GM12878 (cell line): ENCODE measurements around the gene ANTXR1. TPM values are rescaled to one million over a fixed set of nuclear protein-coding genes. Genes with fewer than 3 reads are reported as not detected.

Source experiments
- ATAC-seq: fragments of 200-7000 bp; cut with Tn5 transposase; 3 replicates; pipeline ENCODE4 v1.9.1; 2020; ENCODE audit warnings: mild to moderate bottlenecking, moderate library complexity
- BruUV-seq: library from RNA; stranded (reverse); fragments of 400-500 nt; replicated peaks from 2 replicates; lab custom pipeline; 2021; lab: Mats Ljungman, UMichigan
- CTCF ChIA-PET: fragments of 300-600 bp; sonication (Branson Sonifier 250); formaldehyde crosslinking; extraction: SDS; loops from one replicate; lab custom pipeline; 2021; ENCODE audit warnings: inconsistent platforms; lab: Yijun Ruan, JAX
- POLR2A ChIA-PET: fragments of 350-600 bp; formaldehyde crosslinking; extraction: SDS; loops from one replicate; lab custom pipeline; 2021; ENCODE audit warnings: inconsistent platforms; lab: Charles Lee
- RAD21 ChIA-PET: fragments of 300-600 bp; sonication (Branson Sonifier 250); formaldehyde crosslinking; loops from one replicate; lab custom pipeline; 2023; ENCODE audit warnings: antibody characterized with exemption; ENCODE audit not compliant: unreplicated experiment; lab: Charles Lee
- SMC1A ChIA-PET: fragments of 300-600 bp; sonication (Branson Sonifier 250); formaldehyde crosslinking; loops from one replicate; lab custom pipeline; 2023; ENCODE audit not compliant: unreplicated experiment, uncharacterized antibody; lab: Charles Lee
- DNase-seq: peaks from one replicate; pipeline ENCODE4 v3.0.0-alpha.2; 2011; ENCODE audit warnings: low read depth, low spot score
- FAIRE-seq: peaks from 3 replicates; lab custom pipeline; 2011; peaks lifted over from hg19 to GRCh38; lab: Jason Lieb, UNC
- H2AFZ ChIP-seq: 2 replicates; pipeline ENCODE4 v1.6.0; 2011; ENCODE audit warnings: low read depth, low read length, control low read depth; ENCODE audit not compliant: control insufficient read depth
- H3K27ac ChIP-seq: 2 replicates; pipeline ENCODE4 v1.5.1; 2011; ENCODE audit warnings: control low read depth; ENCODE audit not compliant: control insufficient read depth, insufficient read depth
- H3K27me3 ChIP-seq, 2 experiments: replicated peaks in 1 of 2; 2 replicates each; pipeline versions ENCODE4 v1.6.0 to v1.6.1; 2011; ENCODE audit warnings: low read length in 1 of 2; ENCODE audit not compliant: control insufficient read depth in 2 of 2, insufficient read depth in 2 of 2
- H3K36me3 ChIP-seq, 2 experiments: 2 replicates each; pipeline ENCODE4 v1.5.1; 2011; ENCODE audit warnings: low read length in 1 of 2; ENCODE audit not compliant: control insufficient read depth in 2 of 2, insufficient read depth in 2 of 2
- H3K4me1 ChIP-seq: 2 replicates; pipeline ENCODE4 v1.6.1; 2011; ENCODE audit warnings: mild to moderate bottlenecking, low read length, moderate library complexity, mixed read lengths; ENCODE audit not compliant: control insufficient read depth, insufficient read depth
- H3K4me2 ChIP-seq: 2 replicates; pipeline ENCODE4 v1.6.0; 2011; ENCODE audit warnings: control low read depth; ENCODE audit not compliant: control insufficient read depth, insufficient read depth
- H3K4me3 ChIP-seq: fragments of 200-600 bp; sonication (generic); 2 replicates; pipeline ENCODE4 v1.5.1; 2016
- H3K79me2 ChIP-seq: 2 replicates; pipeline ENCODE4 v1.6.0; 2011; ENCODE audit warnings: low read length; ENCODE audit not compliant: control insufficient read depth, insufficient read depth
- H3K9ac ChIP-seq: 2 replicates; pipeline ENCODE4 v1.8.0; 2011; ENCODE audit warnings: low read length, control low read depth, mixed read lengths; ENCODE audit not compliant: control insufficient read depth, insufficient read depth
- H3K9me3 ChIP-seq: replicated peaks from 3 replicates; pipeline ENCODE4 v1.5.1; 2011; ENCODE audit warnings: mild to moderate bottlenecking, low read length; ENCODE audit not compliant: control insufficient read depth, insufficient read depth
- H4K20me1 ChIP-seq: 2 replicates; pipeline ENCODE4 v1.6.0; 2011; ENCODE audit not compliant: control insufficient read depth, insufficient read depth
- IRF5 ChIP-seq: fragments of 450-650 bp; IDR thresholded peaks from 2 replicates; pipeline ENCODE4 v1.6.1; 2017; ENCODE audit warnings: borderline replicate concordance
- KLF5 ChIP-seq: fragments of 450-650 bp; IDR thresholded peaks from 2 replicates; pipeline ENCODE4 v1.6.1; 2014; ENCODE audit warnings: mild to moderate bottlenecking; ENCODE audit not compliant: partially characterized antibody
- TCF3 ChIP-seq: IDR thresholded peaks from 2 replicates; pipeline ENCODE4 v1.6.1; 2012; ENCODE audit warnings: low read depth, mild to moderate bottlenecking, low read length, borderline replicate concordance; ENCODE audit not compliant: insufficient read depth
- ZNF274 ChIP-seq: IDR thresholded peaks from one replicate; pipeline ENCODE4 v1.8.0; 2011; ENCODE audit not compliant: insufficient read length, insufficient read depth
- WGBS: methylation state at CpG from one replicate; pipeline ENCODE4 v1.1.6; 2016; ENCODE audit warnings: low lambda C conversion rate; ENCODE audit not compliant: insufficient replicate concordance, insufficient coverage; ENCODE audit errors: missing lambda C conversion rate; 5-methylcytosine and 5-hydroxymethylcytosine counted together
- in situ Hi-C: fragments of 300-500 bp; cut with MboI; formaldehyde crosslinking; loops from 9 replicates; pipeline ENCODE4 v1.14.3; 2018; ENCODE audit warnings: mixed read lengths
- intact Hi-C: fragments of 100-400 bp; cut with micrococcal nuclease; formaldehyde crosslinking; loops from one replicate; pipeline ENCODE4 v1.14.2; 2022; ENCODE audit not compliant: unreplicated experiment
- polyA plus RNA-seq, 11 experiments: library from polyadenylated mRNA; depleted of rRNA in 4 of 11; unstranded in 6 of 11; stranded (reverse) in 5 of 11; fragments of >200 nt; fragmentation: Nextera tagmentation in 4 of 11; fragmentation: Illumina TruSeq in 1 of 11; extraction: Ambion mirVana in 4 of 11; extraction: Trizol in 1 of 11; gene quantifications; 1 replicate in 1 of 11; 2 replicates in 10 of 11; pipeline versions ENCODE4 v1.2.1 to v1.2.3, GENCODE V29; 2011 to 2016; ENCODE audit warnings: inconsistent platforms in 2 of 11, missing spikeins in 2 of 11, low read depth in 1 of 11
- total RNA-seq, 4 experiments: library from RNA; depleted of rRNA in 3 of 4; stranded (reverse); fragments of >200 nt in 3 of 4; fragmentation: Illumina TruSeq in 1 of 4; extraction: Trizol in 1 of 4; gene quantifications; 2 replicates each; pipeline versions ENCODE4 v1.2.1 to v1.2.3, GENCODE V29; 2013 to 2021
- TF ChIP-seq, protein P1 (sequence below): fragments of 450-650 bp; IDR thresholded peaks from 2 replicates; pipeline ENCODE4 v1.6.1; 2017; ENCODE audit warnings: mild to moderate bottlenecking, moderate library complexity
- TF ChIP-seq, protein P2 (sequence below): fragments of 450-650 bp; IDR thresholded peaks from 2 replicates; pipeline ENCODE4 v1.6.1; 2017; ENCODE audit warnings: low read depth, mild to moderate bottlenecking, moderate library complexity
- TF ChIP-seq, protein P3 (sequence below): fragments of 450-650 bp; IDR thresholded peaks from 2 replicates; pipeline ENCODE4 v1.6.1; 2018; ENCODE audit warnings: borderline replicate concordance, mild to moderate bottlenecking; ENCODE audit not compliant: partially characterized antibody

Gene ANTXR1
- total and polyA plus RNA-seq, 10 of the 15 experiments (the other 5 are each of a cell fraction or from before 2014, with no cell fraction given): 0.09 to 0.26 TPM; not detected in 8

DNA sequence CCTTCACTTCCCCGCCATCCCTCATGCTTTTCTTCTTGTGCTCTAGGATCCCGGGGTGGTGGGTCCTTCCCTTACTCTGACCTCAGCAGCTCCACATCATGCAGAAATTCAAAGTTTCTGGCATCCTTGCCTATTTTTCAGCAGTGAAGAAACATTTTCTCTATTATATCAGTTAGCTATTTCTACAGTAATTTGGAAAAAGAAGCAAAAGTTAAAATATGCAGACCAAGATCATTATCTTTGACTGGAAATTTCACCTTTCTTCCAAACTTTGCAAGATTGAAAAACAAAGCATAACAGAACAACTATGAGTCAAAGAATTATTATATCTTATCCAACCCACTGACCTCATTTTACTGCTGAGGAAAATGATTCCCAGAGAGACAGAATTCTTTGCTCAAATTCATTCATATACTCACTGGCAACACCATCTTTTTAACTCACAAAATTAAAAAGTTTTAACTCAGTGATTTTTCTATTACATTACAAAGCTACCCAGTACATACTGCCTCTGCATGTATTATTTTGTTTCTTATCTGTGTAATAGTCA, 40.5 kb downstream of the ANTXR1 start:
- ATAC-seq (no peak), FAIRE-seq (no peak)
- ChIA-PET SMC1A (no interaction called here), CTCF (no interaction called here)
- no peaks in the 10 kb centered on the region for H4K20me1 ChIP-seq
- intact Hi-C loops: no loop called here
- no TSS peak for BruUV-seq
- H3K9me3 ChIP-seq: no peaks in the 10 kb centered on the region
- no peak overlapping the region for H3K4me2 ChIP-seq
- H2AFZ ChIP-seq: no peak overlapping the region
- H3K79me2 ChIP-seq: no peaks in the 10 kb centered on the region
- no peak overlapping the region for H3K4me3 ChIP-seq
- H3K27me3 ChIP-seq: peaks cover 0 to 9% of the 10 kb centered on the region in 2 experiments; a peak in 2 of 4 replicates
- TF ChIP-seq IRF5: no peak
- TF ChIP-seq, protein P1, sequence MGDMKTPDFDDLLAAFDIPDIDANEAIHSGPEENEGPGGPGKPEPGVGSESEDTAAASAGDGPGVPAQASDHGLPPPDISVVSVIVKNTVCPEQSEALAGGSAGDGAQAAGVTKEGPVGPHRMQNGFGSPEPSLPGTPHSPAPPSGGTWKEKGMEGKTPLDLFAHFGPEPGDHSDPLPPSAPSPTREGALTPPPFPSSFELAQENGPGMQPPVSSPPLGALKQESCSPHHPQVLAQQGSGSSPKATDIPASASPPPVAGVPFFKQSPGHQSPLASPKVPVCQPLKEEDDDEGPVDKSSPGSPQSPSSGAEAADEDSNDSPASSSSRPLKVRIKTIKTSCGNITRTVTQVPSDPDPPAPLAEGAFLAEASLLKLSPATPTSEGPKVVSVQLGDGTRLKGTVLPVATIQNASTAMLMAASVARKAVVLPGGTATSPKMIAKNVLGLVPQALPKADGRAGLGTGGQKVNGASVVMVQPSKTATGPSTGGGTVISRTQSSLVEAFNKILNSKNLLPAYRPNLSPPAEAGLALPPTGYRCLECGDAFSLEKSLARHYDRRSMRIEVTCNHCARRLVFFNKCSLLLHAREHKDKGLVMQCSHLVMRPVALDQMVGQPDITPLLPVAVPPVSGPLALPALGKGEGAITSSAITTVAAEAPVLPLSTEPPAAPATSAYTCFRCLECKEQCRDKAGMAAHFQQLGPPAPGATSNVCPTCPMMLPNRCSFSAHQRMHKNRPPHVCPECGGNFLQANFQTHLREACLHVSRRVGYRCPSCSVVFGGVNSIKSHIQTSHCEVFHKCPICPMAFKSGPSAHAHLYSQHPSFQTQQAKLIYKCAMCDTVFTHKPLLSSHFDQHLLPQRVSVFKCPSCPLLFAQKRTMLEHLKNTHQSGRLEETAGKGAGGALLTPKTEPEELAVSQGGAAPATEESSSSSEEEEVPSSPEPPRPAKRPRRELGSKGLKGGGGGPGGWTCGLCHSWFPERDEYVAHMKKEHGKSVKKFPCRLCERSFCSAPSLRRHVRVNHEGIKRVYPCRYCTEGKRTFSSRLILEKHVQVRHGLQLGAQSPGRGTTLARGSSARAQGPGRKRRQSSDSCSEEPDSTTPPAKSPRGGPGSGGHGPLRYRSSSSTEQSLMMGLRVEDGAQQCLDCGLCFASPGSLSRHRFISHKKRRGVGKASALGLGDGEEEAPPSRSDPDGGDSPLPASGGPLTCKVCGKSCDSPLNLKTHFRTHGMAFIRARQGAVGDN: no peak
- no peak for TF ChIP-seq TCF3
- no peak for TF ChIP-seq ZNF274
- TF ChIP-seq, protein P2, sequence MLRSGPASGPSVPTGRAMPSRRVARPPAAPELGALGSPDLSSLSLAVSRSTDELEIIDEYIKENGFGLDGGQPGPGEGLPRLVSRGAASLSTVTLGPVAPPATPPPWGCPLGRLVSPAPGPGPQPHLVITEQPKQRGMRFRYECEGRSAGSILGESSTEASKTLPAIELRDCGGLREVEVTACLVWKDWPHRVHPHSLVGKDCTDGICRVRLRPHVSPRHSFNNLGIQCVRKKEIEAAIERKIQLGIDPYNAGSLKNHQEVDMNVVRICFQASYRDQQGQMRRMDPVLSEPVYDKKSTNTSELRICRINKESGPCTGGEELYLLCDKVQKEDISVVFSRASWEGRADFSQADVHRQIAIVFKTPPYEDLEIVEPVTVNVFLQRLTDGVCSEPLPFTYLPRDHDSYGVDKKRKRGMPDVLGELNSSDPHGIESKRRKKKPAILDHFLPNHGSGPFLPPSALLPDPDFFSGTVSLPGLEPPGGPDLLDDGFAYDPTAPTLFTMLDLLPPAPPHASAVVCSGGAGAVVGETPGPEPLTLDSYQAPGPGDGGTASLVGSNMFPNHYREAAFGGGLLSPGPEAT: no peak
- TF ChIP-seq, protein P3, sequence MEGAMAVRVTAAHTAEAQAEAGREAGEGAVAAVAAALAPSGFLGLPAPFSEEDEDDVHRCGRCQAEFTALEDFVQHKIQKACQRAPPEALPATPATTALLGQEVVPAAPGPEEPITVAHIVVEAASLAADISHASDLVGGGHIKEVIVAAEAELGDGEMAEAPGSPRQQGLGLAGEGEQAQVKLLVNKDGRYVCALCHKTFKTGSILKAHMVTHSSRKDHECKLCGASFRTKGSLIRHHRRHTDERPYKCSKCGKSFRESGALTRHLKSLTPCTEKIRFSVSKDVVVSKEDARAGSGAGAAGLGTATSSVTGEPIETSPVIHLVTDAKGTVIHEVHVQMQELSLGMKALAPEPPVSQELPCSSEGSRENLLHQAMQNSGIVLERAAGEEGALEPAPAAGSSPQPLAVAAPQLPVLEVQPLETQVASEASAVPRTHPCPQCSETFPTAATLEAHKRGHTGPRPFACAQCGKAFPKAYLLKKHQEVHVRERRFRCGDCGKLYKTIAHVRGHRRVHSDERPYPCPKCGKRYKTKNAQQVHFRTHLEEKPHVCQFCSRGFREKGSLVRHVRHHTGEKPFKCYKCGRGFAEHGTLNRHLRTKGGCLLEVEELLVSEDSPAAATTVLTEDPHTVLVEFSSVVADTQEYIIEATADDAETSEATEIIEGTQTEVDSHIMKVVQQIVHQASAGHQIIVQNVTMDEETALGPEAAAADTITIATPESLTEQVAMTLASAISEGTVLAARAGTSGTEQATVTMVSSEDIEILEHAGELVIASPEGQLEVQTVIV: no peak
- no peak for TF ChIP-seq KLF5
- TF ChIP-seq, all 136 proteins: peak for 0
- WGBS: 50% methylated on average over 2 of the region's 2 CpGs
- Histone ChIP-seq H3K9ac (no peak overlapping the region), H3K27ac (no peak overlapping the region), H3K4me1 (no peaks in the 10 kb centered on the region), H3K36me3 (no peaks in the 10 kb centered on the region)
- POLR2A ChIA-PET: no interaction called here
- no peak for DNase-seq
- RAD21 ChIA-PET: no interaction called here
- in situ Hi-C loops: no loop called here
